ENCODE data around the gene SINHCAF.

Gene SINHCAF

GRCh38 chr12:31309279-31309678 lies 16.7 kb downstream of the SINHCAF start:
- no peak for TF ChIP-seq CTCF (IDR thresholded peaks at IDR 0.05; ENCODE audit: control insufficient read depth, extremely low read depth, insufficient read depth)
- no peak overlapping the region for H3K4me3 ChIP-seq (ENCODE audit: low read depth, low read length)
- DNase-seq (ENCODE audit: low read depth): no peak

DNA sequence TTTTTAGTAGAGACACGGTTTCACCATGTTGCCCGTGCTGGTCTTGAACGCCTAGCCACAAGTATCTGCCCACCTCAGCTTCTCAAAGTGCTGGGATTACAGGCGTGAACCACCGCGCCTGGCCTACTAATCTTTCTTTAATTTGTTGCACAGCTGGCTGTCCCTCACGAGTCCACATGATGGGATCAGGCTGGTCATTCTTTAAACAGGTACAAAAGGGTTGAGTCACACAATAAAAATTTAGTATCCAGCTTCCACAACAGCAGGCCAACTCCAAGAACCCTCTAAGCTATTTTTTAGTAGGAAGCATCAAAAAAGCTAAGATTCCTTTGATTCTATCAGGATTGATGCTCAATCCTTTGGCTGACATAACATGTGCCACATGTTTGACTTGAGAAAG lies 17.8 kb downstream of the SINHCAF start:
- DNase-seq (ENCODE audit: low read depth): no peak
- H3K4me3 ChIP-seq (ENCODE audit: low read depth, low read length): no peak overlapping the region
- TF ChIP-seq CTCF (IDR thresholded peaks at IDR 0.05; ENCODE audit: control insufficient read depth, extremely low read depth, insufficient read depth): no peak

DNA sequence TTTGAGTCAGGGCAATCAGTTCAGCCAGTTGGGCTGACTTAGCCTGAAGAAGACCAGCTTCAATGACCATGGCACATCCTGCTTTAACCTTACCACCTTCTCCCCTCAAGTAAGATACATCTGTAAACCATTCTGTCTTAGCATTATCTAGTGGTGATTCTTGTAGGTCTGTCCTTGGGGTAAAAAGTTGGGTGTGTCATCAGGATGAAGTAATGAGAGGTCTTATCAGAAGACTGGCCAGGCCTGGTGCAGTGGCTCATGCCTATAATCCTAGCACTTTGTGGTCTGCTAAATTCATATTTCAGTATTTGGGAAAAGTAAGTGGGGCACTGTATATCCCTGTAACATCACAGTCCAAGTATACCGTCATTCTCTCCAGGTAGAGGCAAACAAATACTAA lies 19.1 kb downstream of the SINHCAF start:
- no peak for DNase-seq (ENCODE audit: low read depth)
- no peak overlapping the region for H3K4me3 ChIP-seq (ENCODE audit: low read depth, low read length)
- no peak for TF ChIP-seq CTCF (IDR thresholded peaks at IDR 0.05; ENCODE audit: control insufficient read depth, extremely low read depth, insufficient read depth)

- DNase-seq (ENCODE audit: low read depth): no peak
- no peak for TF ChIP-seq CTCF (IDR thresholded peaks at IDR 0.05; ENCODE audit: control insufficient read depth, extremely low read depth, insufficient read depth)
These were observed 22.5 kb downstream of the SINHCAF start for GRCh38 chr12:31303466-31303865.

GRCh38 chr12:31301311-31301710 lies 24.6 kb downstream of the SINHCAF start:
- DNase-seq (ENCODE audit: low read depth): no peak
- no peak overlapping the region for H3K4me3 ChIP-seq (ENCODE audit: low read depth, low read length)
- TF ChIP-seq CTCF (IDR thresholded peaks at IDR 0.05; ENCODE audit: control insufficient read depth, extremely low read depth, insufficient read depth): no peak

More at GRCh38 chr12:31303466-31303865, 22.5 kb downstream of the SINHCAF start:
- H3K4me3 ChIP-seq (ENCODE audit: low read depth, low read length): no peak overlapping the region

GRCh38 chr12:31300783-31301182 lies 25.2 kb downstream of the SINHCAF start:
- TF ChIP-seq CTCF (IDR thresholded peaks at IDR 0.05; ENCODE audit: control insufficient read depth, extremely low read depth, insufficient read depth): no peak
- no peak overlapping the region for H3K4me3 ChIP-seq (ENCODE audit: low read depth, low read length)
- no peak for DNase-seq (ENCODE audit: low read depth)

DNA sequence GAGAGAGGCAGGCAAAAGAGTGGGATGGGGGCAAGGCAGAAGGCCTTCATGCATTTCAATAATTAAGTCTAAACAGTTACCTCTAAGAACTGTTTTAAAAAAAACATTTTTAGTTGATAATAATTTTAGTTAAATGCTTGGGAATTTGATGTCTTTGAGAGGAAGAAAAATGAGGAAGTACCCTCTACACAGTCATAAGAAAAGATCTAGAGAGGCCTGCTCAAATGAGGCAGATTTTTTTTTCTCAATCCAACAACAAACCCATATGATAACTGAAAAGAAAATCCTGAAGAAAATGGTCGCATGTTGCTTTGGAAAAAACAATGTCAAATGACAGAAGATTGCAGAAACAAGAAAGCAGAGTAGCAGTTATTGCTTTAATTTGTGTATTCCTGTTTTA lies 25.6 kb downstream of the SINHCAF start:
- DNase-seq (ENCODE audit: low read depth): no peak
- H3K4me3 ChIP-seq (ENCODE audit: low read depth, low read length): no peak overlapping the region
- no peak for TF ChIP-seq CTCF (IDR thresholded peaks at IDR 0.05; ENCODE audit: control insufficient read depth, extremely low read depth, insufficient read depth)
